Ovary (tissue), 9 donors: ENCODE data around the gene KSR1. TPM values are rescaled to one million over a fixed set of nuclear protein-coding genes. Genes with fewer than 3 reads are reported as not detected.

Source experiments
- DNase-seq, 5 donors: peaks; one replicate each; pipeline ENCODE4 v3.0.0-alpha.2; 2019 to 2020
- H3K27ac ChIP-seq, 2 donors: fragments of 200-600 bp; one replicate each; pipeline versions ENCODE4 v1.5.1 to v1.8.0; 2019 to 2022
- H3K27me3 ChIP-seq: fragments of 200-600 bp; one replicate; pipeline ENCODE4 v1.8.0; 2022
- H3K36me3 ChIP-seq: fragments of 200-600 bp; sonication (generic); one replicate; pipeline ENCODE4 v1.5.1; 2019
- H3K4me1 ChIP-seq: one replicate; pipeline ENCODE4 v1.8.1; 2013; ENCODE audit warnings: mild to moderate bottlenecking, moderate library complexity; ENCODE audit not compliant: insufficient read depth
- H3K4me3 ChIP-seq: fragments of 200-600 bp; sonication (generic); one replicate; pipeline ENCODE4 v1.5.1; 2017
- H3K9me3 ChIP-seq, 2 donors: fragments of 200-600 bp in 1 of 2; sonication (generic) in 1 of 2; one replicate each; pipeline versions ENCODE4 v1.5.1 to v1.8.1; 2013 to 2019; ENCODE audit warnings: mild to moderate bottlenecking in 1 of 2, moderate library complexity in 1 of 2
- EP300 ChIP-seq: sonication (generic); formaldehyde crosslinking; IDR thresholded peaks from one replicate; pipeline ENCODE4 v1.6.1; 2017; ENCODE audit warnings: antibody characterized with exemption
- POLR2A ChIP-seq: fragments of 450-650 bp; IDR thresholded peaks from one replicate; pipeline ENCODE4 v1.6.1; 2017; ENCODE audit warnings: antibody characterized with exemption, mild to moderate bottlenecking, moderate library complexity
- WGBS, 3 donors: extraction: QIAGEN DNeasy Blood & Tissue Kit in 1 of 3; methylation state at CpG; one replicate each; pipeline versions ENCODE4 v1.1.5 to v1.1.7; 2013 to 2017; 5-methylcytosine and 5-hydroxymethylcytosine counted together
- intact Hi-C, 4 donors: fragments of 100-400 bp; cut with DNase I; formaldehyde crosslinking; loops; one replicate each; pipeline versions ENCODE4 v1.11.0 to v1.15.1; 2022 to 2023
- polyA plus RNA-seq, 2 donors: library from polyadenylated mRNA; stranded (reverse); fragments of 200-250 nt in 1 of 2; fragments of 350-450 nt in 1 of 2; fragmentation: Illumina TruSeq in 1 of 2; extraction: RNeasy Lipid Tissue Mini Kit (QIAGEN cat#74804) in 1 of 2; gene quantifications; one replicate each; pipeline ENCODE4 v1.2.3, GENCODE V29; 2013 to 2014
- total RNA-seq, 7 donors: library from RNA; depleted of rRNA in 2 of 7; stranded (reverse); fragments of >200 nt in 2 of 7; fragmentation: NEBNext Ultra II Directional in 3 of 7; extraction: Animal tissue kit (Norgen Biotek cat#: 25700) in 3 of 7; gene quantifications; one replicate each; pipeline versions ENCODE4 v1.1.0 to v1.2.4, GENCODE V29; 2016 to 2023
- TF ChIP-seq, protein P1 (sequence below), 3 donors: fragments of 450-650 bp in 2 of 3; fragments of 200-600 bp in 1 of 3; IDR thresholded peaks; one replicate each; pipeline versions ENCODE4 v1.5.1 to v1.8.0; 2016 to 2022; ENCODE audit warnings: antibody characterized with exemption in 3 of 3, mild to moderate bottlenecking in 1 of 3
- donor health status: DM: no; HTN: no; CAD: no; lungs with moderate emphysema.
- donor health status: DM: no; HTN: no; CAD: no.
- donor health status: Bipolar disorder and iron deficiency.
- donor health status: DM: yes; HTN: yes; CAD: no.
- donor health status: DM: no; HTN: no; CAD: no.
- donor health status: DM: yes; HTN: yes; CAD: no.

The KSR1 gene
- total and polyA plus RNA-seq, 9 donors: 27.7 to 84.8 (median 39.5) TPM

DNA sequence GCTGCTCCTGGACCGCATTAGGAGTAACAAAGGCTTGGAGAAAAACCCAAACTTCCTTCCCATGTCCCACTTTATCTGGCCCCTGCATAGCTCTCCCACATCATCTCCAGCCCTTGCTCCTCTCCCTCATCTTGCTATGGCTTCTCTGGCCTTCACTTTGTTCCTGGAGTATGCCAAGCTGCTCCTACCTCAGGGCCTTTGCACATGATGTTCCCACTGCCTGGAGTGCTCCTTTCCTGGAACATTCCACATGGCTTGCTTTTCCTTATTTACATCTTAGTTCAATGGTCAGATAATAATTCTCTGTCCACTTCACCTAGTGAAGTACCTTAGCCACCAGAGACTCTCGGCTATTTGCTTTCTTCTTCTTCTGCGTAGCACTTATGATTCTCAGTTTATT is 4.3 kb upstream of the KSR1 start:
- WGBS, 3 donors: 97 to 99% (median 98%) methylated on average over 3 of the region's 3 CpGs
- no peak for DNase-seq

DNA sequence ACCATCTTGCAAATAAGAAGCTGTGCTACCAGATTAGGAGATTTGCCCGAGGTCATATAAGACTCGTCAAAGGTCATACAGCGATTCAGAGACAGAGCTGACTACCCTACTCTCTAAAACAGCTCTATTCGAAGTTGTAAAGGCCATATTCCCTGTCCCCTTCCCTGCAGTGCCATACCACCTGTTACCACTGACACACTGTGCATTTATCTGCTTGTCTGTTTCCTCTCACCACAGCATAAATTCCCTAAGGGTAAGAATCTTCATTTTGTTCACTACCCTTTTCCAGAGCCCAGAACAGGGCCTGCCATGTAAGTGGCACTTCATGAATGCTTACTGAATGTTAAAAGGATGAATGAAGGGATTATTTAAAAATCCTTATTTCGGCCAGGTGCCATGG is 3.4 kb upstream of the KSR1 start:
- Histone ChIP-seq H3K27ac (no peak overlapping the region), H3K36me3 (no peaks in the 10 kb centered on the region), H3K9me3 (no peaks in the 10 kb centered on the region), H3K4me1 (peaks cover 2% of the 10 kb centered on the region), H3K4me3 (no peak overlapping the region), H3K27me3 (no peaks in the 10 kb centered on the region)
- WGBS, 3 donors: 67 to 69% (median 67%) methylated on average over 5 of the region's 5 CpGs
- no peak for TF ChIP-seq POLR2A
- TF ChIP-seq, protein P1, sequence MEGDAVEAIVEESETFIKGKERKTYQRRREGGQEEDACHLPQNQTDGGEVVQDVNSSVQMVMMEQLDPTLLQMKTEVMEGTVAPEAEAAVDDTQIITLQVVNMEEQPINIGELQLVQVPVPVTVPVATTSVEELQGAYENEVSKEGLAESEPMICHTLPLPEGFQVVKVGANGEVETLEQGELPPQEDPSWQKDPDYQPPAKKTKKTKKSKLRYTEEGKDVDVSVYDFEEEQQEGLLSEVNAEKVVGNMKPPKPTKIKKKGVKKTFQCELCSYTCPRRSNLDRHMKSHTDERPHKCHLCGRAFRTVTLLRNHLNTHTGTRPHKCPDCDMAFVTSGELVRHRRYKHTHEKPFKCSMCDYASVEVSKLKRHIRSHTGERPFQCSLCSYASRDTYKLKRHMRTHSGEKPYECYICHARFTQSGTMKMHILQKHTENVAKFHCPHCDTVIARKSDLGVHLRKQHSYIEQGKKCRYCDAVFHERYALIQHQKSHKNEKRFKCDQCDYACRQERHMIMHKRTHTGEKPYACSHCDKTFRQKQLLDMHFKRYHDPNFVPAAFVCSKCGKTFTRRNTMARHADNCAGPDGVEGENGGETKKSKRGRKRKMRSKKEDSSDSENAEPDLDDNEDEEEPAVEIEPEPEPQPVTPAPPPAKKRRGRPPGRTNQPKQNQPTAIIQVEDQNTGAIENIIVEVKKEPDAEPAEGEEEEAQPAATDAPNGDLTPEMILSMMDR (IDR thresholded peaks at IDR 0.05): no peak
- TF ChIP-seq EP300: no peak
- no peak for DNase-seq
- intact Hi-C loops: loop anchor here in 3 of 4 donors (10.0 kb wide), 4 partner anchors 98 to 218 kb away; no protein-coding TSS in a partner anchor

More for the DNA sequence above, 4.3 kb upstream of the KSR1 start:
- Histone ChIP-seq H3K4me1 (no peaks in the 10 kb centered on the region), H3K27ac (no peak overlapping the region), H3K36me3 (no peaks in the 10 kb centered on the region), H3K27me3 (no peaks in the 10 kb centered on the region), H3K4me3 (no peak overlapping the region), H3K9me3 (no peaks in the 10 kb centered on the region)
- intact Hi-C loops: loop anchor here in 3 of 4 donors (10.0 kb wide), 4 partner anchors 97 to 217 kb away; no protein-coding TSS in a partner anchor
- TF ChIP-seq EP300 (no peak), POLR2A (no peak)
- TF ChIP-seq, protein P1 (IDR thresholded peaks at IDR 0.05): no peak

DNA sequence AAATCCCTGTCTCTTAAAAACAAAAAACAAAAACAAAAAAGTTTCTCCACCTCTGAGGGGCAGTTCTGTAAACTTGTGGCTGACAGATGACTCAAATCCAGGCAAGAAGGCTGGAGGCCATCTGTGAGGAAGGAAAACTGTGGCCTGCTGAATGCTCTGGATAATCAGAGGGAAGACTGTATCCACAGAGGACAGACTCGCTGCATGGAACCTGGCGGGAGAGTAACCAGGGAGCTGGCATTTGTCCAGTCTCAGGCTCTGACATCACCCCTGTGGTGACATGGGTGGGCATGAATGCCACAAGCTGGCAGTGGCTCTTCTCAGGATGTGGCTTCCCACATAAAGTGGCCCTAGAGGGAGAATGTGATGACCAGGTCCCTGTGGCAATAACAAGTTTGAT is 2.8 kb upstream of the KSR1 start:
- 62 to 68% (median 67%) methylated on average over 2 of the region's 2 CpGs for WGBS, 3 donors
- intact Hi-C loops: loop anchor here in 3 of 4 donors (10.0 kb wide), 4 partner anchors 99 to 219 kb away; no protein-coding TSS in a partner anchor
- DNase-seq: no peak

DNA sequence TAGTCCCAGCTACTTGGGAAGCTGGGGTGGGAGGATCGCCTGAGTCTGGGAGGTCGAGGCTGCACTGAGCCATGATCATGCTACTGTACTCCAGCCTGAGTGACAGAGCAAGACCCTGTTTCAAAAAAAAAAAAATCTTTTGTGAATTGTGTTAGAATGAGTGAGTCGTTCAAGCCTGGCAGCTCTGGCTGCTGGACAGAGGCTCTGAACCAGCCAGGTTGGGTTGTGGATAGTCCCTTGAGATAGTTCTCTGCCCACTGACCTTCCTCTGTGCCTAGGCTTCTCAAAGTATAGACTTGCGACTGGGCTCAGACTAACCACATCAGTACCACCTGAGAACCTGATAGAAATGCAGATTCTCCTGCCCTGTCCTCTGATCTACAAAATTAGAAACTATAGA is 2.2 kb upstream of the KSR1 start:
- H3K27ac ChIP-seq: no peak overlapping the region
- H3K36me3 ChIP-seq: no peaks in the 10 kb centered on the region
- no peak overlapping the region for H3K4me3 ChIP-seq
- intact Hi-C loops: loop anchor here in 3 of 4 donors (10.0 kb wide), 4 partner anchors 99 to 219 kb away; no protein-coding TSS in a partner anchor
- peaks cover 6% of the 10 kb centered on the region for H3K4me1 ChIP-seq
- no peaks in the 10 kb centered on the region for H3K9me3 ChIP-seq
- no peaks in the 10 kb centered on the region for H3K27me3 ChIP-seq
- WGBS, 3 donors: 66 to 80% (median 79%) methylated on average over 4 of the region's 4 CpGs
- no peak for DNase-seq
- TF ChIP-seq, protein P1 (IDR thresholded peaks at IDR 0.05): no peak
- no peak for TF ChIP-seq POLR2A
- TF ChIP-seq EP300: no peak

More for the DNA sequence above, 2.8 kb upstream of the KSR1 start:
- Histone ChIP-seq H3K27ac (no peak overlapping the region), H3K27me3 (no peaks in the 10 kb centered on the region), H3K4me1 (peaks cover 6% of the 10 kb centered on the region), H3K36me3 (no peaks in the 10 kb centered on the region), H3K4me3 (no peak overlapping the region), H3K9me3 (no peaks in the 10 kb centered on the region)
- TF ChIP-seq, protein P1 (IDR thresholded peaks at IDR 0.05): no peak
- TF ChIP-seq EP300: no peak
- no peak for TF ChIP-seq POLR2A
